Thyroid gland (tissue), 4 donors: ENCODE measurements around the gene WNT2.

Experiments used
- POLR2A ChIP-seq, 2 donors: fragments of 450-650 bp; IDR thresholded peaks; one replicate each; pipeline ENCODE4 v1.6.1; 2017; ENCODE audit warnings: antibody characterized with exemption in 2 of 2, mild to moderate bottlenecking in 2 of 2, moderate library complexity in 1 of 2
- TF ChIP-seq, protein P1 (sequence below), 6 experiments: fragments of 200-600 bp in 3 of 6; fragments of 450-650 bp in 3 of 6; sonication (generic) in 3 of 6; IDR thresholded peaks; one replicate each; pipeline ENCODE4 v1.5.1; 2016 to 2019; ENCODE audit warnings: antibody characterized with exemption in 6 of 6, mild to moderate bottlenecking in 2 of 6, inconsistent platforms in 1 of 6, moderate library complexity in 1 of 6

DNA sequence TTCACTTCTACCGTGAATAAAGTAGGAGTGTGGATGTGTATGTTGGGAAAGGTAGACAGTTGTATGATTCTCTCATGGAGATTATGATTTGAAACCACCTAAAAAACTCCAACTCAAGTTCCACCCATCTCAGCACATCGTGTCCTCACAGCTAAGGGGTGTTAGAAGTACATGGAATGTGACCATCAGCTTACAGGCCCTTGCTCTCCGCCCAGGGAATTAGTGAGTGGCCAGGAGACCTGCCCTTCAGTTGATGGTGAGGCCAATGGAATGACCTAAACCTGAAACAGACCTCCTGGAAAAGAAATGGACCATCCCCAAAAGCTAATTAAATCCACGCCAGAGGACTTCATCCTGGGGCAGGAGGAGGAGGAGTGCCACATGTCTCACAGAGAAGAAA is 2.1 kb upstream of the WNT2 start:
- no peak for TF ChIP-seq POLR2A (IDR thresholded peaks at IDR 0.05)
- TF ChIP-seq, protein P1, sequence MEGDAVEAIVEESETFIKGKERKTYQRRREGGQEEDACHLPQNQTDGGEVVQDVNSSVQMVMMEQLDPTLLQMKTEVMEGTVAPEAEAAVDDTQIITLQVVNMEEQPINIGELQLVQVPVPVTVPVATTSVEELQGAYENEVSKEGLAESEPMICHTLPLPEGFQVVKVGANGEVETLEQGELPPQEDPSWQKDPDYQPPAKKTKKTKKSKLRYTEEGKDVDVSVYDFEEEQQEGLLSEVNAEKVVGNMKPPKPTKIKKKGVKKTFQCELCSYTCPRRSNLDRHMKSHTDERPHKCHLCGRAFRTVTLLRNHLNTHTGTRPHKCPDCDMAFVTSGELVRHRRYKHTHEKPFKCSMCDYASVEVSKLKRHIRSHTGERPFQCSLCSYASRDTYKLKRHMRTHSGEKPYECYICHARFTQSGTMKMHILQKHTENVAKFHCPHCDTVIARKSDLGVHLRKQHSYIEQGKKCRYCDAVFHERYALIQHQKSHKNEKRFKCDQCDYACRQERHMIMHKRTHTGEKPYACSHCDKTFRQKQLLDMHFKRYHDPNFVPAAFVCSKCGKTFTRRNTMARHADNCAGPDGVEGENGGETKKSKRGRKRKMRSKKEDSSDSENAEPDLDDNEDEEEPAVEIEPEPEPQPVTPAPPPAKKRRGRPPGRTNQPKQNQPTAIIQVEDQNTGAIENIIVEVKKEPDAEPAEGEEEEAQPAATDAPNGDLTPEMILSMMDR (IDR thresholded peaks at IDR 0.05) = no peak
